SHP77 (cell line): ENCODE data around the gene HSD17B13.

ENCODE experiments used
- DNase-seq, 2 experiments: peaks; one replicate each; lab custom pipeline; 2025; lab: John Stamatoyannopoulos, UW

Gene HSD17B13

GRCh38 chr4:87262886-87263285 is 59.8 kb downstream of the HSD17B13 start:
- DNase-seq, result no peak

- no peak for DNase-seq
Measured at GRCh38 chr4:87260477-87260876, 62.2 kb downstream of the HSD17B13 start.

GRCh38 chr4:87258677-87259076 is 64.0 kb downstream of the HSD17B13 start:
- DNase-seq, result no peak

- no peak for DNase-seq
Measured at GRCh38 chr4:87257523-87257922, 65.2 kb downstream of the HSD17B13 start.

- DNase-seq, result no peak
Measured at GRCh38 chr4:87255755-87256154, 66.9 kb downstream of the HSD17B13 start.
